OCI-LY3 (cell line): ENCODE data around the gene SIAH3.

Experiments
- H2AFZ ChIP-seq: fragments of 200-600, 300-600 bp; shearing (Covaris generic); 2 replicates; pipeline ENCODE4 v1.6.0; 2014; ENCODE audit warnings: antibody characterized with exemption, low read depth, low read length
- H3K27ac ChIP-seq: fragments of 200-600, 300-600 bp; sonication (generic); 2 replicates; pipeline ENCODE4 v1.5.1; 2014; ENCODE audit warnings: mild to moderate bottlenecking, low read length, moderate library complexity, mixed read lengths
- H3K27me3 ChIP-seq: fragments of 200-600, 300-600 bp; sonication (generic); 2 replicates; pipeline ENCODE4 v1.6.1; 2014; ENCODE audit warnings: low read depth, low read length, mixed read lengths
- H3K36me3 ChIP-seq: fragments of 200-600, 300-600 bp; sonication (generic); replicated peaks from 2 replicates; pipeline ENCODE3; 2014; ENCODE audit warnings: low read depth, low read length, mixed read lengths
- H3K4me1 ChIP-seq: fragments of 300-600, 200-600 bp; sonication (generic); 2 replicates; pipeline ENCODE4 v1.6.1; 2014; ENCODE audit warnings: low read length, mixed read lengths
- H3K4me2 ChIP-seq: fragments of 200-600, 300-600 bp; sonication (generic); 2 replicates; pipeline ENCODE4 v1.6.1; 2014; ENCODE audit warnings: low read length, mixed read lengths
- H3K4me3 ChIP-seq: fragments of 300-600, 200-600 bp; sonication (generic); 2 replicates; pipeline ENCODE4 v1.5.1; 2014; ENCODE audit warnings: antibody characterized with exemption, mild to moderate bottlenecking, low read length, moderate library complexity
- H3K79me2 ChIP-seq: fragments of 300-600, 200-600 bp; shearing (Covaris generic); 2 replicates; pipeline ENCODE4 v1.6.1; 2014; ENCODE audit warnings: mild to moderate bottlenecking, low read length, mixed read lengths
- H3K9ac ChIP-seq: fragments of 300-600, 200-600 bp; shearing (Covaris generic); 2 replicates; pipeline ENCODE4 v1.6.0; 2014; ENCODE audit warnings: mild to moderate bottlenecking, low read length, moderate library complexity
- H3K9me3 ChIP-seq: fragments of 200-600, 300-600 bp; shearing (Covaris generic); 2 replicates; pipeline ENCODE4 v1.6.1; 2014; ENCODE audit warnings: low read length, mixed read lengths; ENCODE audit not compliant: insufficient read depth
- H4K20me1 ChIP-seq: fragments of 200-600, 300-600 bp; sonication (generic); 2 replicates; pipeline ENCODE4 v1.6.1; 2016; ENCODE audit warnings: low read length, mixed read lengths; ENCODE audit not compliant: insufficient read depth
- EZH2phosphoT487 ChIP-seq: fragments of 200-600 bp; shearing (Covaris generic); IDR thresholded peaks from 2 replicates; pipeline ENCODE4 v1.6.1; 2018; ENCODE audit warnings: antibody characterized with exemption, mixed run types, low read depth
- TF ChIP-seq, protein P1 (sequence below): fragments of 200-600, 300-600 bp; sonication (generic); IDR thresholded peaks from 2 replicates; pipeline ENCODE4 v1.5.1; 2014; ENCODE audit warnings: antibody characterized with exemption, low read length, low read depth

The SIAH3 gene

GRCh38 chr13:45799451-45799850, 52.1 kb downstream of the SIAH3 start:
- Histone ChIP-seq H3K36me3 (no peaks in the 10 kb centered on the region), H3K4me1 (no peaks in the 10 kb centered on the region), H3K4me2 (no peak overlapping the region), H3K27ac (no peak overlapping the region), H3K4me3 (no peak overlapping the region), H3K79me2 (no peaks in the 10 kb centered on the region), H3K9ac (no peak overlapping the region), H4K20me1 (no peaks in the 10 kb centered on the region), H3K9me3 (no peaks in the 10 kb centered on the region), H3K27me3 (no peaks in the 10 kb centered on the region), H2AFZ (no peak overlapping the region)
- TF ChIP-seq, protein P1, sequence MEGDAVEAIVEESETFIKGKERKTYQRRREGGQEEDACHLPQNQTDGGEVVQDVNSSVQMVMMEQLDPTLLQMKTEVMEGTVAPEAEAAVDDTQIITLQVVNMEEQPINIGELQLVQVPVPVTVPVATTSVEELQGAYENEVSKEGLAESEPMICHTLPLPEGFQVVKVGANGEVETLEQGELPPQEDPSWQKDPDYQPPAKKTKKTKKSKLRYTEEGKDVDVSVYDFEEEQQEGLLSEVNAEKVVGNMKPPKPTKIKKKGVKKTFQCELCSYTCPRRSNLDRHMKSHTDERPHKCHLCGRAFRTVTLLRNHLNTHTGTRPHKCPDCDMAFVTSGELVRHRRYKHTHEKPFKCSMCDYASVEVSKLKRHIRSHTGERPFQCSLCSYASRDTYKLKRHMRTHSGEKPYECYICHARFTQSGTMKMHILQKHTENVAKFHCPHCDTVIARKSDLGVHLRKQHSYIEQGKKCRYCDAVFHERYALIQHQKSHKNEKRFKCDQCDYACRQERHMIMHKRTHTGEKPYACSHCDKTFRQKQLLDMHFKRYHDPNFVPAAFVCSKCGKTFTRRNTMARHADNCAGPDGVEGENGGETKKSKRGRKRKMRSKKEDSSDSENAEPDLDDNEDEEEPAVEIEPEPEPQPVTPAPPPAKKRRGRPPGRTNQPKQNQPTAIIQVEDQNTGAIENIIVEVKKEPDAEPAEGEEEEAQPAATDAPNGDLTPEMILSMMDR = no peak
- no peak for TF ChIP-seq EZH2phosphoT487

GRCh38 chr13:45798851-45799250, 52.7 kb downstream of the SIAH3 start:
- Histone ChIP-seq H3K27ac (no peak overlapping the region), H3K79me2 (no peaks in the 10 kb centered on the region), H3K27me3 (no peaks in the 10 kb centered on the region), H2AFZ (no peak overlapping the region), H3K36me3 (no peaks in the 10 kb centered on the region), H3K4me2 (no peak overlapping the region), H3K9ac (no peak overlapping the region), H4K20me1 (no peaks in the 10 kb centered on the region), H3K4me1 (no peaks in the 10 kb centered on the region), H3K9me3 (no peaks in the 10 kb centered on the region), H3K4me3 (no peak overlapping the region)
- no peak for TF ChIP-seq EZH2phosphoT487
- TF ChIP-seq, protein P1 = no peak

GRCh38 chr13:45796426-45797235, 54.9 kb downstream of the SIAH3 start:
- TF ChIP-seq, protein P1 = no peak
- no peak for TF ChIP-seq EZH2phosphoT487
- Histone ChIP-seq H3K27me3 (no peaks in the 10 kb centered on the region), H3K4me3 (no peak overlapping the region), H3K27ac (no peak overlapping the region), H3K9me3 (no peaks in the 10 kb centered on the region), H3K9ac (no peak overlapping the region), H3K4me1 (peaks cover 21% of the 10 kb centered on the region), H2AFZ (no peak overlapping the region), H3K36me3 (no peaks in the 10 kb centered on the region), H3K79me2 (no peaks in the 10 kb centered on the region), H3K4me2 (no peak overlapping the region), H4K20me1 (no peaks in the 10 kb centered on the region)

DNA sequence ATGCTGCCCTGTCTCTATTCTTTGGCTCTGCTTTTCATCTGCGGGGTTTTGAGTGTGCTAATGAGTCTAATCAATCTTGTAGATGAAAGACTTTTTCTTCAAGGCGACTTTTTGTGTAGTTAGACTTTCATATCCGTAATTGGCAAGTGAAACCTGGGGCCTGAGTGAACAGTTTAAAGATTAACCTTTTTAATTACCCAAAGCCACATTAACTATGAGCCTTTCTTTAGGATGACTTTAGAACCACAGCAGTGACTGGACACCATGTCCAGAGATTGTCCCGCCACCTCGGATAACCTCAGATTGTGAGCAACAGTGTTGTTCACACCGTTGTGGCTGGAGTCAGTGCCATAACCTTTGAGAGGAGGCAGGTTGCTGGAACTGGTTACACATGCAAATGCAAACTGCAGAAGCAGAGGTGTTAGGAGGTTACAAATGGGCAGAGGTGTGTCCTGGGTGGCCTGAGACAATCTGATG, 58.7 kb downstream of the SIAH3 start:
- no peaks in the 10 kb centered on the region for H3K36me3 ChIP-seq
- peak overlapping the region; percentile 50 for H3K4me3 ChIP-seq
- no peaks in the 10 kb centered on the region for H3K9me3 ChIP-seq
- H3K27me3 ChIP-seq = no peaks in the 10 kb centered on the region
- H3K79me2 ChIP-seq = no peaks in the 10 kb centered on the region
- no peak for TF ChIP-seq EZH2phosphoT487
- TF ChIP-seq, protein P1 = no peak
- H3K9ac ChIP-seq = peak overlapping the region; percentile 20; the same call in 1 of the 2 replicates
- peak overlapping the region; percentile 56 for H2AFZ ChIP-seq
- H3K4me1 ChIP-seq = peaks cover 26% of the 10 kb centered on the region
- H4K20me1 ChIP-seq = no peaks in the 10 kb centered on the region
- peak overlapping the region; percentile 84 for H3K4me2 ChIP-seq
- H3K27ac ChIP-seq = peak overlapping the region; percentile 35
